GM18951 (cell line): ENCODE data around the gene C17orf50.

Source experiments
- POLR2A ChIP-seq: IDR thresholded peaks from 4 replicates; pipeline ENCODE4 v1.6.1; 2011; ENCODE audit warnings: mild to moderate bottlenecking; ENCODE audit not compliant: insufficient read length, insufficient read depth; ENCODE audit errors: extremely low read depth
- in situ Hi-C: fragments of 300-500 bp; cut with MboI; formaldehyde crosslinking; loops from one replicate; pipeline ENCODE4 v1.12.0; 2022; ENCODE audit warnings: low sequenced_read_pairs, mixed read lengths, inconsistent platforms; ENCODE audit not compliant: unreplicated experiment

The C17orf50 gene

GRCh38 chr17:35808962-35809854, 48.5 kb downstream of the C17orf50 start, which contains the start of gene TAF15:
TAF15 (plus strand) TSS chr17:35809484; CDS start chr17:35809570, 86 bp downstream.
- TF ChIP-seq POLR2A: peak; percentile 99
- in situ Hi-C loops: no loop called here

GRCh38 chr17:35809855-35810461, 49.3 kb downstream of the C17orf50 start:
- TF ChIP-seq POLR2A: no peak
- in situ Hi-C loops: no loop called here

- in situ Hi-C loops: no loop called here
- no peak for TF ChIP-seq POLR2A
Observed at GRCh38 chr17:35811759-35812158, 51.1 kb downstream of the C17orf50 start.

- in situ Hi-C loops: no loop called here
- TF ChIP-seq POLR2A: no peak
Observed at GRCh38 chr17:35812456-35812855, 51.8 kb downstream of the C17orf50 start.
